WTC11 (cell line): ENCODE results near the gene CENPU. TPM values are rescaled to one million over a fixed set of nuclear protein-coding genes. Genes with fewer than 3 reads are reported as not detected.

Experiments used
- ATAC-seq: fragments of 200-7000 bp; cut with Tn5 transposase; 2 replicates; pipeline ENCODE4 v1.10.0; 2021; ENCODE audit warnings: mild to moderate bottlenecking, moderate library complexity
- CTCF ChIA-PET: fragments of 300-600 bp; sonication (Branson Sonifier 250); formaldehyde crosslinking; loops from one replicate; lab custom pipeline; 2021; ENCODE audit warnings: antibody characterized with exemption; lab: Charles Lee
- POLR2A ChIA-PET: fragments of 350-600 bp; sonication (Branson Sonifier 250); formaldehyde crosslinking; loops from one replicate; lab custom pipeline; 2021; ENCODE audit warnings: antibody characterized with exemption; lab: Charles Lee
- DNase-seq: peaks from one replicate; pipeline ENCODE4 v3.0.0; 2021; ENCODE audit warnings: low spot score
- H3K27ac Mint-ChIP-seq: 2 replicates; pipeline ENCODE4 v1.8.0; 2021; ENCODE audit warnings: mixed read lengths
- H3K27me3 Mint-ChIP-seq: 2 replicates; pipeline ENCODE4 v1.8.0; 2021; ENCODE audit warnings: low read depth, mild to moderate bottlenecking, moderate library complexity, mixed read lengths
- H3K36me3 Mint-ChIP-seq: 2 replicates; pipeline ENCODE4 v1.8.0; 2021; ENCODE audit warnings: mixed read lengths
- H3K4me1 Mint-ChIP-seq: 2 replicates; pipeline ENCODE4 v1.8.0; 2022; ENCODE audit warnings: mixed read lengths
- H3K4me3 Mint-ChIP-seq: 2 replicates; pipeline ENCODE4 v1.8.0; 2021; ENCODE audit warnings: mild to moderate bottlenecking, moderate library complexity, mixed read lengths
- H3K9me3 Mint-ChIP-seq: 2 replicates; pipeline ENCODE4 v1.8.0; 2021; ENCODE audit warnings: mixed read lengths
- CDX4 ChIP-seq: fragments of 250-450 bp; sonication (Bioruptor Pico); IDR thresholded peaks from 2 replicates; pipeline ENCODE4 v1.9.0; 2021; ENCODE audit warnings: moderate library complexity, mild to moderate bottlenecking, inconsistent platforms, borderline replicate concordance
- CTCF ChIP-seq: fragments of 200-600 bp; IDR thresholded peaks from 2 replicates; pipeline ENCODE4 v1.8.0; 2022; ENCODE audit warnings: antibody characterized with exemption
- E2F4 ChIP-seq: sonication (generic); formaldehyde crosslinking; IDR thresholded peaks from 2 replicates; pipeline ENCODE4 v1.8.1; 2022; ENCODE audit warnings: low read depth, mild to moderate bottlenecking, moderate library complexity, missing genetic modification reagents, borderline replicate concordance
- ELF4 ChIP-seq: sonication (generic); formaldehyde crosslinking; IDR thresholded peaks from 2 replicates; pipeline ENCODE4 v1.8.1; 2022; ENCODE audit warnings: low read depth, mild to moderate bottlenecking, moderate library complexity, missing genetic modification reagents
- GABPB1 ChIP-seq: sonication (generic); formaldehyde crosslinking; IDR thresholded peaks from 2 replicates; pipeline ENCODE4 v1.8.1; 2023; ENCODE audit warnings: mild to moderate bottlenecking, missing genetic modification reagents
- HMGA2 ChIP-seq: fragments of 250-450 bp; sonication (Bioruptor Pico); IDR thresholded peaks from 2 replicates; pipeline ENCODE4 v1.4.0; 2021; ENCODE audit warnings: mild to moderate bottlenecking, moderate library complexity
- NR1H2 ChIP-seq: sonication (generic); formaldehyde crosslinking; IDR thresholded peaks from 2 replicates; pipeline ENCODE4 v1.9.0; 2021; ENCODE audit warnings: mild to moderate bottlenecking, moderate library complexity, missing genetic modification reagents
- PRRX2 ChIP-seq: fragments of 250-450 bp; sonication (Bioruptor Pico); IDR thresholded peaks from 2 replicates; pipeline ENCODE4 v1.8.0; 2021; ENCODE audit warnings: mild to moderate bottlenecking
- RELA ChIP-seq: sonication (generic); formaldehyde crosslinking; IDR thresholded peaks from 2 replicates; pipeline ENCODE4 v1.8.1; 2022; ENCODE audit warnings: missing genetic modification reagents, mild to moderate bottlenecking, borderline replicate concordance
- ZMAT4 ChIP-seq: fragments of 250-450 bp; sonication (Bioruptor Pico); IDR thresholded peaks from 2 replicates; pipeline ENCODE4 v1.9.0; 2021; ENCODE audit warnings: mild to moderate bottlenecking
- ZNF138 ChIP-seq: sonication (generic); formaldehyde crosslinking; conservative IDR thresholded peaks from 2 replicates; pipeline ENCODE4 v1.8.1; 2022; ENCODE audit warnings: mild to moderate bottlenecking, moderate library complexity, missing genetic modification reagents
- ZNF219 ChIP-seq: sonication (generic); formaldehyde crosslinking; IDR thresholded peaks from 2 replicates; pipeline ENCODE4 v1.8.0; 2023; ENCODE audit warnings: missing genetic modification reagents, mild to moderate bottlenecking, borderline replicate concordance
- ZNF396 ChIP-seq: fragments of 250-450 bp; sonication (Bioruptor Pico); IDR thresholded peaks from 2 replicates; pipeline ENCODE4 v1.8.0; 2021; ENCODE audit warnings: mild to moderate bottlenecking, moderate library complexity, borderline replicate concordance
- ZNF416 ChIP-seq: fragments of 250-450 bp; sonication (Bioruptor Pico); IDR thresholded peaks from 2 replicates; pipeline ENCODE4 v1.9.0; 2021; ENCODE audit warnings: mild to moderate bottlenecking, inconsistent platforms
- ZSCAN18 ChIP-seq: fragments of 250-450 bp; sonication (Bioruptor Pico); IDR thresholded peaks from 2 replicates; pipeline ENCODE4 v2.1.2; 2022; ENCODE audit warnings: mild to moderate bottlenecking, moderate library complexity
- total RNA-seq: library from RNA; stranded (reverse); gene quantifications from 3 replicates; pipeline ENCODE4 v1.2.3, GENCODE V29; 2021

CENPU gene
- total RNA-seq, 1 experiment from 2014 or later = 60.5 TPM

- no peak for TF ChIP-seq ZNF396 (CRISPR knock-in tag)
- TF ChIP-seq GABPB1 (CRISPR knock-in tag) = no peak
- TF ChIP-seq, all 79 proteins: peak for 0
Measured at GRCh38 chr4:184765473-184766340, 31.8 kb upstream of the CENPU start (continued).

GRCh38 chr4:184764601-184765000 is 30.7 kb upstream of the CENPU start:
- ChIA-PET POLR2A (no interaction called here), CTCF (no interaction called here)
- H3K36me3 Mint-ChIP-seq = no peaks in the 10 kb centered on the region
- H3K9me3 Mint-ChIP-seq = no peaks in the 10 kb centered on the region
- no peaks in the 10 kb centered on the region for H3K4me1 Mint-ChIP-seq
- H3K27me3 Mint-ChIP-seq = no peaks in the 10 kb centered on the region
- H3K27ac Mint-ChIP-seq = no peak overlapping the region
- no peak overlapping the region for H3K4me3 Mint-ChIP-seq
- DNase-seq (no peak), ATAC-seq (no peak)
- TF ChIP-seq CTCF = no peak
- TF ChIP-seq ZNF219 (CRISPR knock-in tag) = no peak
- no peak for TF ChIP-seq ZSCAN18 (CRISPR knock-in tag)
- no peak for TF ChIP-seq PRRX2 (CRISPR knock-in tag)
- no peak for TF ChIP-seq CDX4 (CRISPR knock-in tag)
- no peak for TF ChIP-seq GABPB1 (CRISPR knock-in tag)
- no peak for TF ChIP-seq ZNF416
- no peak for TF ChIP-seq ZNF138
- TF ChIP-seq ZMAT4 = no peak
- no peak for TF ChIP-seq E2F4 (CRISPR knock-in tag)
- TF ChIP-seq HMGA2 (CRISPR knock-in tag) = no peak
- TF ChIP-seq ELF4 = no peak
- no peak for TF ChIP-seq ZNF396 (CRISPR knock-in tag)
- TF ChIP-seq RELA (CRISPR knock-in tag) = no peak

GRCh38 chr4:184763150-184763780 is 29.4 kb upstream of the CENPU start:
- ChIA-PET POLR2A (interaction anchor here (0.9 kb wide), 1 partner anchor 72 kb away, joined by 3 read pairs; no protein-coding TSS in a partner anchor), CTCF (no interaction called here)
- Mint-ChIP-seq H3K4me1 (no peaks in the 10 kb centered on the region), H3K36me3 (peaks cover 3% of the 10 kb centered on the region; the same call in 1 of the 2 replicates), H3K4me3 (no peak overlapping the region), H3K27me3 (peaks cover 2% of the 10 kb centered on the region; the same call in 1 of the 2 replicates), H3K27ac (no peak overlapping the region), H3K9me3 (peaks cover 5% of the 10 kb centered on the region; the same call in 1 of the 2 replicates)
- no peak for TF ChIP-seq NR1H2 (CRISPR knock-in tag)
- no peak for ATAC-seq
- DNase-seq = no peak
